Islet of Langerhans (tissue), 1 donor: ENCODE data around the gene OSTF1.

Experiments
- FAIRE-seq: peaks from one replicate; lab custom pipeline; 2011; peaks lifted over from hg19 to GRCh38; lab: Jason Lieb, UNC

Gene OSTF1

DNA sequence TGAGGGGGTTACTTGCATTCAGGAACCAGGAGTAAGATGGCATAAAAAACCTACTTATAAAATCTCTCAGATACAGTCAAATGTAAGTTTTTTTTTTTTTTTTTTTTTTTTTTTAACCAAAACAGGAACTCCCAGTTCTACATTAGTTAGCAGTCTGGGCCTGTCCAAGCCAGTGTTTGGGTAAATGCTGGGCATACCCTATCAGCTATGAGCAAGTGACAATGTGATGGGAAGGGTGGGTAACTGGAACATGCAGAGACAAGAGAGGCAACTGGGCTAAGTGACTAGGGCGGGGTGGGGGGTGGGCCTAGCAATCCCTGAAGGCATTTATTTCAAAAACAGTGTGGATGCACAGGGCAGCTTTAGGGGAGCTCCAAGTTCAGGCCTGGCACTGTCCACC is 2.7 kb upstream of the OSTF1 start:
- no peak for FAIRE-seq

DNA sequence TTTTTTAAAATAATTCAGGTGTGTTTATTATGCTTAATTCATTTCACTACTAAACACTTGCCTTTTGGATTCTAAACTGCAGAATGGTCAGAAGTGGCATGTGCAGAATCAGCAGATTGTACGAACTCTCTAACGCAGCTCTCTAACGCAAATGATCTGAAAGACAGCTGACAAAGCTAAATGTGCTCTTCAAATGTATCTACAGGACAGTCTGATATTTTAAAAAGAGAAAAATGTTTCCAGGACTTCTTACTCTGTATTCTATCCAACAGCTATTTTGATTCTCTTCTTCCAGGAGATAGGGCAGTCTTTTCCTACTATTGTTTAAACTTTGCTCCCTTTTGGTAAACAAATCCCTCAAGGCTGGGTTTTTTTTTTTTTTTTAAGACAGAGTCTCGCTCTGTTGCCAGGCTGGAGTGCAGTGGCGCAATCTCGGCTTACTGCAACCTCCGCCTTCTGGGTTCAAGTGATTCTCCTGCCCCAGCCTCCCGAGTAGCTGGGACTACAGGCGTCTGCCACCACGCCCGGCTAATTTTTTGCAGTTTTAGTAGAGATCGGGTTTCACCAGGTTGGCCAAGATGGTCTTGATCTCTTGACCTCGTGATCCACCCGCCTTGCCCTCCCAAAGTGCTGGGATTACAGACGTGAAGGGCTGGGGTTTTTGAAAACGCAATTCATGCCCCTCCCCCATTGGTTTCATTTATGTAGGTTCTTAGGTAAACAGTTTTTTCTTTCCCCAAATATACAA is 1.6 kb upstream of the OSTF1 start:
- FAIRE-seq = peak; percentile 76

DNA sequence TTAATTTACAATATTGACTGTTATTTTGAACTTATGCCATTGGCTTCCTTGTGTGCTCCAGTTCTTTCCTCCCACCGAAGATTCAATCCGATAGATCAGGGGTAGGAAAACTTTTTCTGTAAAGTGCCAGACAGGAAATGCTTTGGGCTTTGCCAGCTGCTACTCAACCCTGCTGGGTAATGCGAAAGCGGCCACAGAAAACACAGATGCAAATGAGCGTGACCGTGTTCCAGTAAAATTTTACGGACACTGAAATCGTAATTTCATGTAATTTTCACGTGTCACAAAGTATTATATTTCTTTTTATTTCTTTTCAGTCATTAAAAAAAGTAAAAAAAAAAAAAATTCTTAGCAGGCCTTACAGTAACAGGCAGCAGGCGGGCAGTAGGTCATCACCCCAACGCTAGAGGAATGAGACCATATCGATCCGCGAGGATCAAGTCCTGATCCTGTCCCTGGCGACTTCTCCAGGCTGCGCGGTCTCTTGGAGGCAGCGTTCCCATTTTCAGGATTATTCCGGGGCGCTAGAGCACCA is 958 bp upstream of the OSTF1 start:
- FAIRE-seq = peak; percentile 60

DNA sequence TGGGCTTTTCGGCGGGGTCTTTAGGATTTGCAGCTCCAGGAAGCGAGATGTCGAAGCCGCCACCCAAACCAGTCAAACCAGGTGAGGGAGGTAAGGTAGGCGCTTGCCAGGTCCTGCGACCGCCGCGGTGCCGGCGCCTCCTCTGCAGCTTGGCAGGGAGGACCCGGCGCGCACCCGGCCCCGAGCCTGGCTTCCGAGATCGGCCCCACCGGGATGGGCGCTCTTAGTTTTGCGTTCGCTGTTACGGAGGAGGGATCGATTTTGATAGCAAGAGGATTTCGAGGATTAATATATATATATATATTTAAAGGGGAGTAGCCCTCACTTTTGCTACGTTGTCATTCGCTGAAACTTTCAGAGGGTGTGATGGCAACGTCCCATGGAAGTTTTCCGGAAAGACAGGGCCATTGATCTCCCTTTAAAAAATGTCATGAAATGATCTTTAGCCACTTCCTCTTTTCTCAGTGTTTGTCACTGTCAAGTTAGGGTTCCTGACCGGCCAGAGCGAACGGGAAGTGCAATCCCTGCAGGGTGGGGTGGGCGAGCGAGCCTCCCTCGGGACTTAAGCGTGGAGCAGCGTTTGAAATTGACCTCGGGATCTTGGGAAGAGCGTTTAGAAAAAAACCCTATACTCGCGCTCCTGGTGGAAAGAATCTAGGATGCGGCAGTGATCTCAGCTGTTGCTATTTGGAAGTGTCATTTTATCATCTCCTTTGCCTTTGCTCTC is 495 bp downstream of the OSTF1 start:
- no peak for FAIRE-seq

DNA sequence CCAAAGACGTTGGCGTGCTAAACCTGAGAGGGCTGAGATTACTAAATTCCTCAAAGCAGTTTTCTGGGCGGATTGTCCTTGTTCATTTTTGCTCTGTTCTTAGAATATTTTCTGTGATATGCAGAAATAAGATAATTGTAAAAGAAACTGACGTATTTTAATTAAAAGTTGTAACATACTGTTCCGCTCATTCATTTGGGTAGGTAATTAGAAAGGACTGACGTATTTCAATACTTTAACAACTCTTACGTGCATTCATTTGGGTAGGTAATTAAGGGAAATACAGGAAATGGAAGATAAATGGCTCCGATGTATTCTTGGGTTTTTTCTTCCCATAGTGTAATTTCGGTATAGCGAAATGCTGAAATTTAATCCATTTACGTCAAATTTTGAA is 1.1 kb downstream of the OSTF1 start:
- no peak for FAIRE-seq

DNA sequence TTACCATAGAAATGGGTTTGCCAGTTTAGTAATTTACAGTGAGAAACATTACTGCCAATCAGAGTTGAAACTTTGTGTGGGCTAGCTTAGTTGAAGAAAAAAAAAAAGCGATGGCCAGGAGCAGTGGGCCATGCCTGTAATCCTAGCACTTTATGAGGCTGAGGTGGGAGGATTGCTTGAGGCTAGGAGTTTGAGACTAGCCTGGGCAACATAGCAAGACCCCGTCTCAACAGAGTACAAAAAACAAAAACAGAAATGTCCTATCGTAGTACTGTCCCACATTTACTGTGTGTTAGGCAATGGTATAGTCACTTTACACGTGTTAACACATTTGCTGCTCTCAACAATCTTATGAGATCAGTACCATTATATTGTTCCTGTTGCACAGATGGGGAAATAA is 2.3 kb downstream of the OSTF1 start:
- FAIRE-seq = no peak

DNA sequence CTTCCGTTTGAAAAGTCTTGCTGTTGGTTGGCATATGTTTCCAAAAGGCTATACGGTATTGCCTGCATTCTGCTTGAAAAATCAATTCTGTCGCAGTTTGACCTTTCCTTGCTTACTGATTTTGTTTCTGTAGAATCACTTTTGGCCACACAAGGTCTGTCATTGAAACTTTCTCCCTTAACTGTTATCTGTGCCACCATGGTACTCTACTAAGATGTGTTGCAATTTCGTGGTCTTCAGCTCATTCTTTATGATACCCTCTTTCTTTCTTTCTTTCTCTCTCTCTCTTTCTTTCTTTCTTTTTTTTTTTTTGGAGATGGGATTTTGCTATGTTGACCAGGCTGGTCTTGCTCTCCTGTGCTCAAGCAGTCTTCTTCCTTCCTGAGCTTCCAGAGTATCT is 4.5 kb downstream of the OSTF1 start:
- FAIRE-seq = no peak

DNA sequence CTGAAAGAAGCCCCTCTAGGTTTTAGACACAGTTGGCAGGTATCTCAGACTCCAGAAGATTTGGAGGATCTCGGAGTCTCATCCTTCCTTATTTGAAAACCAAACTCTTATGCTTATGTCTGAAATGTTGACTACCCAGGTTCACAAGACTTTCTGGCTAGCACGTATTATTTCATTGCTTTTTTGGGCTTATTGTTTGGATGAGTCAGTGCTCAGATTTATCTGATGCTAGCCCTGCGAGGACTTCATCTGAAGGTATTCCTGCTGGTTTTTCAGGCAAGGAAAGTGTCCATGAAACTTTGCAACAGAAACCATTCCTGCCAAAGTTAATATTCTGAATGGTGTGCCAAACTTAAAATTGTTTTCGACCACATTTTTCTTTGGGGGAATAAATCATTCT is 8.5 kb downstream of the OSTF1 start:
- no peak for FAIRE-seq

DNA sequence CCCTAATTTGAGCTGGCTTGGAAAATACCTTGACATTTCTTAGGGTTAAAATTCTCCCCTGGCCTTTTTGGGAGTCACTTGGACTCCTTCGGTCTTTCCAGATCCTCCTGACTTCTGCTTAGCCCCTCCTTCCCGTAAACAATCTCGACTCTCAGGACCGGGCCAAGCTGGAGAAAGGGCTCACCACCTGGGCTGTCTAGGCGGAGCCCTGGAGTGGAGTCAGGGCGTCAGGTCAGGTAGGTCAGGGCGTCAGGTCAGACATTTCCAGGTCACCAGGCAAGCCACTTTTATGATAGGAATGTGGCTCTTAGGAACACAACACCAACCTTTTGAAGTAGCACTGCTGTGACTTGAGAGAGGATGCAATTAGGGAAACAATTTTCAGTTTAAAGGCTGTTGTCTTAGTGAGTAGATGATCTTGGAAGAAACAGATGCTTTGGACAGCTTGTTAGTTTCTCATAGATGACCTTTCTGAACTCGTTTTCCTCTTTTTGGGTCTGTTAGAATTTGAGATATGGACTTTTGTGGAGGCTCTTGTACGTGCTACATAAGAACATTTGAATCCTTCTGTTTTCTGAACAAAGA is 12.8 kb downstream of the OSTF1 start:
- no peak for FAIRE-seq

DNA sequence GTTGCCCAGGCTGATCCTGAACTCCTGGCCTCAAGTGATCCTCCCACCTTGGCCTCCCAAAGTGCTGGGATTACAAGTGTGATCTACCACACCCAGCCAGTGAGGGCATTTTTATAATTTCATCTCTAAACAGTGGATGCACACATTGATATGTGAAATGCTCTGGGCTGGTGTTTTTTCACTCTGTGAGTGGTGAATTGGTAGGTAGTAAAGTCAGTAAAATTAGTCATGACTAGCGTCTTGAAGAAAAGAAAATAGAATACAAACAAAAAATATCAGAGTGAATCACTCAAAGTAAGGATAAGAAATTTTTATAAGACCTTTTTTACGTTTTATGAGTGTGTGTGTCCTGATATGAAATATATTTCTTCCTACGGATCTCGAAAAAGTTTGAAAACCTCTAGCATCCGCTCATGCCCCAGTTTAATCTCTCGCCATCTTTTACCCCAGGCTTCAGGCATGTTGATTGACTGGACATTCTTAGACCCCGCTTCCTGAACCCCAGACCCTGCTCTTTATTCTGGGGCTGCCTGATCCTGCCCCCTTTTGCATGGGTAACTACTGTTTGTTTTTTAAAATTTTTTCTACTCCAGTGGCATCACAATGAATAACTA is 14.0 kb downstream of the OSTF1 start:
- no peak for FAIRE-seq

DNA sequence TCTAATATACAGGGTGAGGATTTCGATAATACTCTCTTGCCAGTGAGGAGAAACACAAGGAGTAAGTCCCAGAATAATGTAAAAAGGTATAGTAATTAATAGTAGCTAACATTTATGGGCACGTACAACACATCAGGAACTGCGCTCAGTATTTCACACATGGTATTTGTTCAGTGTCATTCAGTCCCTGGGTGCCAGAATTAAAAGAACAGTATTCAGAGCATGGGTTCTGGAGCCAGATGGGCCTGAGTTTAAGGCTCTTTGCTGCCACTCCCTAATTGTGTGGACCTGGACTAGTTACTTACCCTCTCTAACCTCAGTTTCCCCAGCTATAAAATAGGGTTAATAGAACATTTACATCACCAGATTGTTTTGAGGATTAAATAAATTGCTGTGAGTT is 16.3 kb downstream of the OSTF1 start:
- FAIRE-seq = no peak

DNA sequence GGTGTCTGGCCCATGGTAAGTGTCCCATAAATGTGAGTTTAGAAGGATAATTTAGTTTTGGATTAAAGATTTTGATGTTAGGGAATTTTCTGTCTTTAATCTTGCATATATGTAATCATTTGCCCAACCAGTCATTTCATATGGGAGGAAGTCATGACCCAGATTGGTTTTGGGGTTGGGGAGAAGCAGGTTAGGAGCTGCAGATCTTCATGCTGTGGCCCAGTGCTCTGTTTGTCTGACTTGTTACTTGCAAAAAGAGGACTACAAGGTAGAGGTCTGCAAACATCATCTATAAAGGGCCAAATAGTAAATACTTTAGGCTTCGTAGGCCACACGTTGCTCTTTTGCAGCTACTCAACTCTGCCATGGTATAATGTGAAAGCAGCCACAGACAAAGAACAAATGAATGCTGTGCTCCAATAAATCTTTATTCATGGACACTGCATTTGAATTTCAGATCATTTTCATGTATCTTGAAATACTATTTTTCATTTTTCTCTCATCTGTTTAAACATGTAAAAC is 16.8 kb downstream of the OSTF1 start:
- no peak for FAIRE-seq

DNA sequence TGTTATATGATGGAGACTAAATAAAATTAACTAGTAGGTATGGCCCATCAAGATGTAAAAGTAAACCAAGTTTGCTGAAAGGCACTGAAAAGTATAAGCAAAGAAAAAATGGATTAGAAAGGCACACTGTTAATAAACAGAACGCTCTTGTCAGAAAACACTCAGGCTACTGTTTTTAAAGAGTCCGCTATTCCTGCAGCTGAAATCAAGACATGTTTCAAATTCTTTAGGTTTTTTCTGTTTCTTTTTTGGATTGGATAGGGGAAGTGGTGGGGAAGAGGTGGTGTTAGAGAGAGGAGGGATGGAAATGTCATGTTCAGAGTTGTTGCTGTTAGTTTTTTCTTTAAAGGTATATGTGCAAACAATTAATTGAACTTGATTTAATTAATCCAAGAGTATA is 17.5 kb downstream of the OSTF1 start:
- no peak for FAIRE-seq

DNA sequence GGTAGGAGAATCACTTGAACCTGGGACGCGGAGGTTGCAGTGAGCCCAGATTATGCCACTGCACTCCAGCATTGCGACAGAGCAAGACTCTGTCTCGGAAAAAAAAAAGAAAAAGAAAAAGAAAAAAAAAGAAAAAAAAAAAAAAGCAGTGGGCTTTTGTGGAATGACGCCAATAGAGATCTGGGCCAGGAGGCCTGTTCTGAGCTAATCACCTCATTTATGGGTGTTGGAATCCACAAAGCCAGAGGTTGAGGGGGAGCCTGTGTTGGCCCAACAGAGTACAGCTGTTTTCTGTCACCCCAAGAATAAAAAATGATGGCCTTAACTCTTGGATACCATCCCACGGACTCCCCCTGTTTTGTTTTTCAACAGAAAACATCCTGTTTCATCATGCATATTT is 18.5 kb downstream of the OSTF1 start:
- FAIRE-seq = no peak

DNA sequence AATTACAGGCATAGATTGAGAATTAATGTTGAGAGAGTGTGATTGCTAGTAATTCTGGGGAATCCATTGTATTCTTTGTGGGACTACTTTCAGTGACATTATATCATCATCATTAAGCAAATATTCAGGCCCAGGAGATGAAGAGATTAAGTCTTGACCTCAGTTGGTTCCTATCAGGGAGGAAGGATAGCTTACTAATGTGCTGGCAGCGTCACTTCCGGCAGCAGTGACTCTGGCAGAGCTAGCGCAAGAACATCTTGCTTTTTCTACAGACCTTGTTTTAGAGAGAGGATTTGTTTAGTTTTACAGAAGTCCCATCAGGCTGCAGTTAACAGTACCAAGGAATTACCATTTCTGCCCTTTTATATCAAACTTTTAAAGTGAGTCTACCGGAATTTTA is 20.3 kb downstream of the OSTF1 start:
- no peak for FAIRE-seq

DNA sequence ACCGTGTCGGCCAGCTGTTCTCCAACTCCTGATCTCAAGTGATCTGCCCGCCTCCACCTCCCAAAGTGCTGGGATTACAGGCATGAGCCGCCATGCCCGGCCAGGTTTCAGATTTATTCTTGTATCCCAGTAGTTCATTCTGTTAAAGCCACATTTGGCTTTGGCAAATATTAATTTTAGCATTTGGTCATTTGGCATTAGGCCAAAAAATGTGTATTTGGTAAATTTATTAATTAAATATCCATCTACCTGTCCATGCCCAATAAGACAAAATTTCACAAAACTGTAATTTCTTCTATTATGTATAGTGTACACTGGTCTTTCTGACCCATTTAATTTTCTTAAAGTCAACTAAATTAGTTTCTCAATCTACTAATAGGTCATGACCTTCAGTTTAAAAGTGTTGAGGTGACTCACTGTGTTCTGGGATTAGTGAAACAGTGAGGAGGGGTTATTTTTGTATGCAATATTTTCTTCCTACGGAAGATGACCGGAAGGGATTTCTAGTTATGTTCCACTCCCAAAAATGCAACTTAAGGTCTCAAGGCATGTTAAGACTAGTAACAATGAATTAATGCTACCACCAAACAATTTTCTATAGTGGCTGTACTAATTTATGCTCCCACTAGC is 21.0 kb downstream of the OSTF1 start:
- FAIRE-seq = no peak

DNA sequence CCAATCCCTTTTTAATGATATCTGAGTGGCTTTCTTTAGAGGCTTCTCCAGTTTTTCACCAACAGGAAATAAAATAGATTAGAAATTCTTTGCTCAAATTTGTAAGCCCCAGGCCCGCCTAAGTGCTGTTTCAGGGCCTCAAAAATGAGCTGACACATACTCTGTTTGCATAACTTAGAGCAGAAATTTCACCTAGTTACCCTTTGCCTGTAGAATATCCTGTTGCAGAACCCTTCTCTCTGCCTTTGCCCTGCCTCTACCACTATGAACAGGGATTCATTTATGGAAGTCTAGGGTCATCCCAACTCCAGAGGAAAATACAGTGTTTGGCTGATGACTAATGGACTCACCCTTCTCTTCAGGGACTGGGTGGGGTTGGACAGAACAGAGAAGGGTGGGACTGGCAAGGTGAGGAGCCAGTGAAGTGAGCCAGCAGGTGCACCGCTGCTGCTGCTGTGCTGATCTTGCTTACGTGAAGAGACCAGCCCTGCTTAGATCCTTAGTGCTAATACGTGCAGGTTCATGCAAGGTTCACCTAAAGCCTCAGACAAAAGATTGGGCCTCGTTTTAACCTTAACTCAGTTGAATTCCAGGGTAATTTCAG is 22.8 kb downstream of the OSTF1 start:
- FAIRE-seq = no peak

DNA sequence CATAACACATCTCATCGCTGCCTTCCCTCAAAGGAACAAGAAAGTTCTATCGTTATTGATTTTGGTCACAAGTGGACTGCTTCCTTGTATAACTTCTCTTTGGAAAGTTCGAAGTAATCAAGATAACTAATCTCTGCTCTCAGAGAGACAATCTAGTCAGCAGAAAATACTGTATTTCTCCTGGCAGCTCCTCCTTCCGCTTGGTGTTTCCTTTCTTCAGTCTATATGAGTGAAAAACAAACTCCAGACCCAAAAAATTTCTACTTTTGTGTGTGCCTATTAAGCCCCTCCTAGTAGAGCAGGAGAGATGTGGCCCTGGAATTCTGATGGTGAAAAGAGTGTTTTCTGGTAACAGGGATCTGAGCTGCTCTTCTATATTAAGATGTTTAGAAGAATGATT is 24.5 kb downstream of the OSTF1 start:
- no peak for FAIRE-seq

DNA sequence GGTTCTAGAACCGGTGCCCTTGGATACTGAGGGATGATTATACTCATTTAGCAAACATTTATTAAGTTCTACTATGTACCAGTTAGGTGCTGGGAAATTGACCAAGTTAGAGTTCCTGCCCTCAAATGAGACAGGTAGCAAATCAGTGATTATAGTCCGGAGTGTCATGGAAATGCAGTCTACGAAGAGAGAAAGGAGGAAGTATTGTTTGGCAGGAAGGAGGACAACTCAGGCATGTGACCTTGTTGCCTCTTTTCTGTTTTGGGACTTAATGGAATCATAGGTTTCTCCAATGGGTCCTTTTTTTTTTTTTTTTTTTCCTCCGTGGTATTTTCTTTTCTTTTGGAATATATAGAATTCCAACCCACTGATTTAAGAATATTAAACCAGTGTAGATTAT is 28.0 kb downstream of the OSTF1 start:
- no peak for FAIRE-seq

DNA sequence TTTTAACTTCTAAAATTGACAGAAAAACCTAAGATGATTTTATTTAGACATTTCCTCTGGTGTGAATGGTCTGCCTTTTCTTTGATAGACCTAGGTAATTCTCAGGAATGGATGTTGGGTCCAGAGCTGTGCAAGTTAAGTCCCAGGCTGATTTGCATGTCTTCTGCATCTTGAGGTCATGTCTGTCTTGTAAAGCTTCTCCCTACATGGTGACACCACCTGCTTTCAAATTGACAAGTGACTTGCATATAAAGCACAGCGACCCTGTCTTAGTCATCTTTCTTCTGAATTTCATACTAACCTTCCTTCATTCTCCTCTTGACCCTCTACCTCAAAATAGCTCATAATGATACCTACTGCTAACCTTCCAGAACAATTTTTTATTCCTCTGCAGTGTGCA is 29.2 kb downstream of the OSTF1 start:
- FAIRE-seq = no peak

DNA sequence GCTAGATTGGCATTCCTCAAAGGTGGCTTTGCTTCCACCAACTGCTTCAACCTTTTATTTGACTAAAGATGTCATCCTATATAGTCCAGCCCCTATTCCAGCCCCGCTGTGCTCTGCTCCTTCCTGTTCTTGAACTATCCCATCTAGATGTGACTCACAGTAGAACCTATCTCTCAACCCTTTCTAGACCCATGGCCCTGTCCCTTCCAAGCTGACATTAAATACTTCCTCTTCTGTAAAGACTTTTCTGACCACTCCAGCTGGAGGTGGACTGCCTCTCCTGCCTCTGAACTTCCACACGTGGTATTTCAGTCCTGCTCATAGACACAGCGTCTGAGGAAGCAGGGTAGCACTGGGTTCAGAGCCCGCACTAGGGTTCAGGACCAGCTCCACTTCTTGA is 32.4 kb downstream of the OSTF1 start:
- FAIRE-seq = no peak
